Uterus (tissue), 2 donors: ENCODE measurements around the gene LDHD.

ENCODE experiments used
- POLR2A ChIP-seq, 2 donors: fragments of 450-650 bp; IDR thresholded peaks; one replicate each; pipeline ENCODE4 v1.6.1; 2016; ENCODE audit warnings: antibody characterized with exemption in 2 of 2, mild to moderate bottlenecking in 1 of 2, moderate library complexity in 1 of 2
- TF ChIP-seq, protein P1 (sequence below), 4 experiments: fragments of 200-600 bp in 2 of 4; fragments of 450-650 bp in 2 of 4; sonication (generic) in 2 of 4; IDR thresholded peaks; one replicate each; pipeline ENCODE4 v1.5.1; 2016 to 2019; ENCODE audit warnings: antibody characterized with exemption in 4 of 4, mild to moderate bottlenecking in 2 of 4, moderate library complexity in 1 of 4

- TF ChIP-seq, protein P1, sequence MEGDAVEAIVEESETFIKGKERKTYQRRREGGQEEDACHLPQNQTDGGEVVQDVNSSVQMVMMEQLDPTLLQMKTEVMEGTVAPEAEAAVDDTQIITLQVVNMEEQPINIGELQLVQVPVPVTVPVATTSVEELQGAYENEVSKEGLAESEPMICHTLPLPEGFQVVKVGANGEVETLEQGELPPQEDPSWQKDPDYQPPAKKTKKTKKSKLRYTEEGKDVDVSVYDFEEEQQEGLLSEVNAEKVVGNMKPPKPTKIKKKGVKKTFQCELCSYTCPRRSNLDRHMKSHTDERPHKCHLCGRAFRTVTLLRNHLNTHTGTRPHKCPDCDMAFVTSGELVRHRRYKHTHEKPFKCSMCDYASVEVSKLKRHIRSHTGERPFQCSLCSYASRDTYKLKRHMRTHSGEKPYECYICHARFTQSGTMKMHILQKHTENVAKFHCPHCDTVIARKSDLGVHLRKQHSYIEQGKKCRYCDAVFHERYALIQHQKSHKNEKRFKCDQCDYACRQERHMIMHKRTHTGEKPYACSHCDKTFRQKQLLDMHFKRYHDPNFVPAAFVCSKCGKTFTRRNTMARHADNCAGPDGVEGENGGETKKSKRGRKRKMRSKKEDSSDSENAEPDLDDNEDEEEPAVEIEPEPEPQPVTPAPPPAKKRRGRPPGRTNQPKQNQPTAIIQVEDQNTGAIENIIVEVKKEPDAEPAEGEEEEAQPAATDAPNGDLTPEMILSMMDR (IDR thresholded peaks at IDR 0.05): no peak
- TF ChIP-seq POLR2A (IDR thresholded peaks at IDR 0.05): no peak
Measured at GRCh38 chr16:75114179-75114945, 2.2 kb downstream of the LDHD start.
